ENCODE data around the gene MED10.

Gene MED10

GRCh38 chr5:6338871-6339270, 39.5 kb downstream of the MED10 start:
- no peak for TF ChIP-seq POU6F1 (CRISPR knock-in tag; IDR thresholded peaks at IDR 0.05; ENCODE audit: borderline replicate concordance, low read depth)
- TF ChIP-seq PPARA (CRISPR knock-in tag; IDR thresholded peaks at IDR 0.05; ENCODE audit: borderline replicate concordance): no peak
- TF ChIP-seq ZFP30 (CRISPR knock-in tag; IDR thresholded peaks at IDR 0.05): no peak
- no peak for TF ChIP-seq ZC3H10 (CRISPR knock-in tag; IDR thresholded peaks at IDR 0.05)
- no peak for TF ChIP-seq ZNF8 (CRISPR knock-in tag; IDR thresholded peaks at IDR 0.05)
- no peak for TF ChIP-seq PATZ1 (CRISPR knock-in tag; IDR thresholded peaks at IDR 0.05; ENCODE audit: borderline replicate concordance)
- TF ChIP-seq ZNF565 (CRISPR knock-in tag; conservative IDR thresholded peaks at IDR 0.05; ENCODE audit: low read depth): no peak
- TF ChIP-seq ZFP3 (CRISPR knock-in tag; IDR thresholded peaks at IDR 0.05): no peak
- no peak for TF ChIP-seq GLIS3 (CRISPR knock-in tag; IDR thresholded peaks at IDR 0.05)
- no peak for TF ChIP-seq TSHZ2 (CRISPR knock-in tag; IDR thresholded peaks at IDR 0.05)
- TF ChIP-seq ESRRG (CRISPR knock-in tag; IDR thresholded peaks at IDR 0.05): no peak
- TF ChIP-seq ISL1 (CRISPR knock-in tag; IDR thresholded peaks at IDR 0.05): no peak
- no peak for TF ChIP-seq ZNF70 (CRISPR knock-in tag; IDR thresholded peaks at IDR 0.05)
- TF ChIP-seq BACH2 (CRISPR knock-in tag; IDR thresholded peaks at IDR 0.05; ENCODE audit: borderline replicate concordance): no peak
- TF ChIP-seq CREB5 (CRISPR knock-in tag; IDR thresholded peaks at IDR 0.05; ENCODE audit: low read depth): no peak
- no peak for TF ChIP-seq TOX (CRISPR knock-in tag; IDR thresholded peaks at IDR 0.05; ENCODE audit: borderline replicate concordance)
- TF ChIP-seq OSR1 (CRISPR knock-in tag; IDR thresholded peaks at IDR 0.05): no peak
- no peak for TF ChIP-seq SNAI2 (CRISPR knock-in tag; IDR thresholded peaks at IDR 0.05)

GRCh38 chr5:6338135-6338534, 40.2 kb downstream of the MED10 start:
- no peak for TF ChIP-seq PPARA (CRISPR knock-in tag; IDR thresholded peaks at IDR 0.05; ENCODE audit: borderline replicate concordance)
- no peak for TF ChIP-seq ZNF8 (CRISPR knock-in tag; IDR thresholded peaks at IDR 0.05)
- TF ChIP-seq TSHZ2 (CRISPR knock-in tag; IDR thresholded peaks at IDR 0.05): no peak
- TF ChIP-seq CSDC2 (CRISPR knock-in tag; IDR thresholded peaks at IDR 0.05): no peak
- no peak for TF ChIP-seq ZC3H10 (CRISPR knock-in tag; IDR thresholded peaks at IDR 0.05)
- no peak for TF ChIP-seq CREB5 (CRISPR knock-in tag; IDR thresholded peaks at IDR 0.05; ENCODE audit: low read depth)
- no peak for TF ChIP-seq RARB (CRISPR knock-in tag; IDR thresholded peaks at IDR 0.05)
- no peak for TF ChIP-seq CSRNP3 (CRISPR knock-in tag; IDR thresholded peaks at IDR 0.05)
- no peak for TF ChIP-seq POU6F1 (CRISPR knock-in tag; IDR thresholded peaks at IDR 0.05; ENCODE audit: borderline replicate concordance, low read depth)
- no peak for TF ChIP-seq ZFP3 (CRISPR knock-in tag; IDR thresholded peaks at IDR 0.05)
- no peak for TF ChIP-seq TCF4 (CRISPR knock-in tag; IDR thresholded peaks at IDR 0.05; ENCODE audit: borderline replicate concordance)
- no peak for TF ChIP-seq ISL1 (CRISPR knock-in tag; IDR thresholded peaks at IDR 0.05)
- TF ChIP-seq ZNF70 (CRISPR knock-in tag; IDR thresholded peaks at IDR 0.05): no peak
- no peak for ATAC-seq

More at GRCh38 chr5:6338871-6339270, 39.5 kb downstream of the MED10 start:
- ATAC-seq: no peak
